ENCODE data around the gene CCT7.
A peak's percentile ranks its signal among the peaks of the same experiment; 100 is the strongest.
"Not testable (repeated sequence)": the region's sequence is repeated elsewhere in the genome, so short reads cannot be mapped to it uniquely, and the experiment has no call there.

Gene CCT7

GRCh38 chr2:73260338-73260984, 26.4 kb downstream of the CCT7 start:
- TF ChIP-seq POLR2AphosphoS5 (IDR thresholded peaks at IDR 0.05; ENCODE audit: low read depth), result peak; percentile 25; the same call in 1 of the 2 replicates
- no peak for TF ChIP-seq REST (IDR thresholded peaks at IDR 0.05; ENCODE audit: insufficient replicate concordance, low read depth)
- TF ChIP-seq SPI1 (IDR thresholded peaks at IDR 0.05; ENCODE audit: borderline replicate concordance, low read depth), result no peak
- peak; percentile 22 for TF ChIP-seq CTCF (IDR thresholded peaks at IDR 0.05; ENCODE audit: insufficient read depth, low read length)
- H3K27ac ChIP-seq (replicated peaks), result no peak overlapping the region
- no peak overlapping the region for H3K4me3 ChIP-seq (replicated peaks; ENCODE audit: insufficient read depth, low read length)
- H3K27me3 ChIP-seq (ENCODE audit: insufficient read depth, poor library complexity, severe bottlenecking), result no peaks in the 10 kb centered on the region
- DNase-seq (ENCODE audit: low read depth in 1 of 2, low spot score in 1 of 2), result peak; percentile 61 to 69

GRCh38 chr2:73262108-73262651, 28.1 kb downstream of the CCT7 start:
- Histone ChIP-seq H3K27me3 (ENCODE audit: insufficient read depth, poor library complexity, severe bottlenecking) (no peaks in the 10 kb centered on the region), H3K27ac (replicated peaks) (no peak overlapping the region), H3K4me3 (replicated peaks; ENCODE audit: insufficient read depth, low read length) (no peak overlapping the region)
- TF ChIP-seq CTCF (IDR thresholded peaks at IDR 0.05; ENCODE audit: insufficient read depth, low read length), result no peak
- no peak for TF ChIP-seq POLR2AphosphoS5 (IDR thresholded peaks at IDR 0.05; ENCODE audit: low read depth)
- TF ChIP-seq GABPA (IDR thresholded peaks at IDR 0.05; ENCODE audit: low read depth), result no peak
- no peak for TF ChIP-seq REST (IDR thresholded peaks at IDR 0.05; ENCODE audit: insufficient replicate concordance, low read depth)
- no peak for TF ChIP-seq SPI1 (IDR thresholded peaks at IDR 0.05; ENCODE audit: borderline replicate concordance, low read depth)
- DNase-seq (ENCODE audit: low read depth in 1 of 2, low spot score in 1 of 2), result no peak

GRCh38 chr2:73262691-73263429, 28.8 kb downstream of the CCT7 start:
- H3K27me3 ChIP-seq (ENCODE audit: insufficient read depth, poor library complexity, severe bottlenecking); DNase-seq (ENCODE audit: low read depth in 1 of 2, low spot score in 1 of 2); H3K27ac ChIP-seq (replicated peaks); H3K4me3 ChIP-seq (replicated peaks; ENCODE audit: insufficient read depth, low read length): not testable (repeated sequence)

- no peak for DNase-seq (ENCODE audit: low read depth in 1 of 2, low spot score in 1 of 2)
- Histone ChIP-seq H3K27ac (replicated peaks) (no peak overlapping the region), H3K27me3 (ENCODE audit: insufficient read depth, poor library complexity, severe bottlenecking) (no peaks in the 10 kb centered on the region), H3K4me3 (replicated peaks; ENCODE audit: insufficient read depth, low read length) (no peak overlapping the region)
- TF ChIP-seq REST (IDR thresholded peaks at IDR 0.05; ENCODE audit: insufficient replicate concordance, low read depth) (no peak), POLR2AphosphoS5 (IDR thresholded peaks at IDR 0.05; ENCODE audit: low read depth) (no peak), CTCF (IDR thresholded peaks at IDR 0.05; ENCODE audit: insufficient read depth, low read length) (no peak), SPI1 (IDR thresholded peaks at IDR 0.05; ENCODE audit: borderline replicate concordance, low read depth) (no peak), GABPA (IDR thresholded peaks at IDR 0.05; ENCODE audit: low read depth) (no peak)
Measured at GRCh38 chr2:73263540-73264331, 29.6 kb downstream of the CCT7 start.

All from HL-60 (cell line).